Mononuclear cell (primary cell): ENCODE data around the gene ATP2C2. TPM values are rescaled to one million over a fixed set of nuclear protein-coding genes. Genes with fewer than 3 reads are reported as not detected.
"Not testable (repeated sequence)": the region's sequence is repeated elsewhere in the genome, so short reads cannot be mapped to it uniquely, and the experiment has no call there.

ENCODE experiments used
- H3K27me3 ChIP-seq: 2 replicates; pipeline ENCODE4 v1.6.0; 2011; ENCODE audit warnings: low read length, control low read depth; ENCODE audit not compliant: insufficient read depth
- H3K4me1 ChIP-seq: 2 replicates; pipeline ENCODE4 v1.5.1; 2011; ENCODE audit warnings: mild to moderate bottlenecking, low read length, control low read depth; ENCODE audit not compliant: insufficient read depth
- H3K4me3 ChIP-seq: 2 replicates; pipeline ENCODE4 v1.5.1; 2011; ENCODE audit warnings: mild to moderate bottlenecking, low read length, moderate library complexity
- H3K9me3 ChIP-seq: 2 replicates; pipeline ENCODE4 v1.5.1; 2011; ENCODE audit warnings: low read depth, mild to moderate bottlenecking, control low read depth, low read length
- total RNA-seq: library from RNA; depleted of rRNA; stranded (reverse); fragments of >200 nt; gene quantifications from one replicate; pipeline ENCODE4 v1.2.3, GENCODE V29; 2012

ATP2C2 gene
- total RNA-seq, 1 donor: not detected

DNA sequence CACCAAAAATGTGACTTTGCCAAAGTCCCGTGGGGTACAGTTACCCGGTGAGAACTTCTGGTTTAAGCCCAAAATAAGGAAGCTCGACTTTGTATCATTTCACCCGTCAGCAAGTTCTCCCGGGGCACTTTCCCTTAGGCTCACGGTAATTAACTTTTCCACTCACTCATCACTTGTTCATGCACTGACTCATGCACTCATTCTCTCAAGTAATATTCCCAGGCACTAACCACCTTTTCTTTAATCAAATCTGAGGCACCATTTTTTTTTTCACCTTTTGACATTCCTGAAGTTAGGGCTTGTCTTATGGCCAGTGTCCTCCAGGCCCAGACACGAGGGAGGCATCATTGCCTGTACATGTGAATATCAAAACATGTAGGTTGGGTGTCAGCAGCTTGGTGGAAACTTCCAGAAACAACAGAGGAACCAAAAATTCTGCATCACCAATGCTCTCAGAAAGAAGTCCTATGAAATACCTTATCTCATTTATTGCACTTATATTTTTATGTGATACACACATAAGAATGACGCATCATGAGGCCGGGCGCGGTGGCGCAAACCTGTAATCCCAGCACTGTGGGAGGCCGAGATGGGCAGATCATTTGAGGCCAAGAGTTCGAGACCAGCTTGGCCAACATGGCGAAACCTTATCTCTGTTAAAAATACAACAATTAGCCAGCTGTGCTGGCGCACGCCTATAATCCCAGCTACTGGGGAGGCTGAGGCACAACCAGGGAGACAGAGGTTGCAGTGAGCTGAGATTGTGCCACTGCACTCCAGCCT, 36.1 kb upstream of the ATP2C2 start:
- H3K27me3 ChIP-seq: no peaks in the 10 kb centered on the region
- H3K4me3 ChIP-seq: no peak overlapping the region
- no peaks in the 10 kb centered on the region for H3K4me1 ChIP-seq
- H3K9me3 ChIP-seq: no peaks in the 10 kb centered on the region

DNA sequence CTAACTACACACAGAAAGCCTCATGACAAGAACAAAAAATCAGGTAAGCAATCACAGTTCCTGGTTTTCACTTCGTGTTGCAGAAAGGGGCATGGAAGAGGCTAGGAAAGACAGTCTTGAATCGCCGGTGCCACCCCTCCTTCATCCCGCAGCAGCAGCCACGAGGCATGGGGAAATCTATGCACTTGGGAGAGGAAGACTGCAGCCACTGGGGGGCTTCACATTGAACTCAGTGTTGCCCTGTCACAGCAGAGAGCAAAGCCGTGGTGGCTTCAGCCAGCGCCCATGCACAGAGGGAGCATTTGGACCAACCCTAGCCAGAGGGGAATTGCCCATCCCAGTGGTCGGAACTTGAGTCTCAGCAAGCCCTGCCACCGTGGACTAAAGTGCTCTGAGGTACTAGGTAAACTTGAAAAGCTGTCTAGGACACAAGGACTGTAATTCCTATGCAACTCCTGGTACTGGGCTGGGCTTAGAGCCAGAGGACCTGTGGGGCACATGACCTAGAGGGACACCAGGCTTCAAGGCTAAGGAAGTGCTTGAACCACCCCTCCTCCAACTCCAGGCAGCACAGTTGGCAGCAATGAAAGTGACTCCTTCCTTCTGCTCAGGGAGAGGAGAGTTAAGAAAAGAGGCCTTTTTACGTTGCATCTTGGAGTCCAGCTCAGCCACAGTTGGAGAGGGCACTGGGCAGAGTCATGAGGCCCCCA, 35.2 kb upstream of the ATP2C2 start:
- Histone ChIP-seq H3K4me3 (no peak overlapping the region), H3K27me3 (no peaks in the 10 kb centered on the region), H3K4me1 (no peaks in the 10 kb centered on the region), H3K9me3 (no peaks in the 10 kb centered on the region)

DNA sequence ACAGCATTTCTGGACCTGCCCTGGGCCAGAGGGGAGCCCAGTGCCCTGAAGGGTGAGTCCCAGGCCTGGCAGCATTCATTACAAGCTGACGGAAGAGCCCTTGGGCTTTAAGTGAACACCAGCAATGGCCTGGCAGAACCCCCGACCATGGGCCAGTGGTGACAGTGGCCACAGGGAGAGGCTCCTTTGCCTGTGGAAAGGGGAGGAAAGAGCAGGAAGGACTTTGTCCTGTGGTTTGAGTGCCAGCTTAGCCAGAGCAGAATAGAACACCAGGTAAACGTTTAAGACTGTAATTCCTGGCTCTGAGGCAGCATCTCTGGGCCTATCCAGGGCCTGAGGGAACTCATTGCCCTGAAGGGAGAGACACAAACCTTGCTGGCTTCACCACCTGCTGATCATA, 34.3 kb upstream of the ATP2C2 start:
- Histone ChIP-seq H3K27me3 (no peaks in the 10 kb centered on the region), H3K4me3 (no peak overlapping the region), H3K9me3 (no peaks in the 10 kb centered on the region), H3K4me1 (no peaks in the 10 kb centered on the region)

DNA sequence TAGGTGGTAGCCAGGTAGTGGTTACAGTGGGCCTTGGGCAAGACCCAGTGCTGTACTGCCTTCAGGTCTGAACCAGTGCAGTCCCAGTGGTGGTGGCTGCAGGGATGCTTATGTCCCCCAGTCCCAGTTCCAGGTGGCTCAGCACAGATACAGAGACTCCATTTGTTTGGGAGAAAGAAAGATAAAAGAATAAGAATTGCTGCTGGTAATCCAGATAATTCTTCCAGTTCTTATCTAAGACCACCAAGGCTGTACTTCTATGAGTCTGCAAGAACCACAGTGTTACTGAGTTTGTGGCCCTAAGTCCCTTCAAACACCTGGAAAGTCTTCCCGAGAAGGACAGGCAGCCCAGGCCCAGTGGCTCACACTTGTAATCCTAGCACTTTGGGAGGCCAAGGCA, 33.9 kb upstream of the ATP2C2 start:
- H3K9me3 ChIP-seq: no peaks in the 10 kb centered on the region
- H3K4me3 ChIP-seq: no peak overlapping the region
- H3K4me1 ChIP-seq: no peaks in the 10 kb centered on the region
- H3K27me3 ChIP-seq: no peaks in the 10 kb centered on the region

DNA sequence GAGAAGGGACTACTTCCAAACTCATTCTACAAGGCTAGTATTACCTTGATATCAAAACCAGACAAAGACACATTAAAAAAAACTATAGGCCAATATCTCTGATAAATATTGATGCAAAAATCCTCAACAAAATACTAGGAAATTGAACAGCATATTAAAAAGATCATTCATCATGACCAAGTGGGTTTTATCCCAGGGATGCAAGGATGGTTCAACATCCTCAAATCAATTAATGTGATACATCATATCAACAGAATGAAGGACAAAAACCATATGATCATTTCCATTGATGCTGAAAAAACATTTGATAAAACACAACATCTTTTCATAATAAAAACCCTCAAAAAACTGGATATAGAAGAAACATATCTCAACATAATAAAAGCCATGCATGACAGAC, 31.1 kb upstream of the ATP2C2 start:
- not testable (repeated sequence) for H3K4me1 ChIP-seq, H3K4me3 ChIP-seq, H3K27me3 ChIP-seq, H3K9me3 ChIP-seq

DNA sequence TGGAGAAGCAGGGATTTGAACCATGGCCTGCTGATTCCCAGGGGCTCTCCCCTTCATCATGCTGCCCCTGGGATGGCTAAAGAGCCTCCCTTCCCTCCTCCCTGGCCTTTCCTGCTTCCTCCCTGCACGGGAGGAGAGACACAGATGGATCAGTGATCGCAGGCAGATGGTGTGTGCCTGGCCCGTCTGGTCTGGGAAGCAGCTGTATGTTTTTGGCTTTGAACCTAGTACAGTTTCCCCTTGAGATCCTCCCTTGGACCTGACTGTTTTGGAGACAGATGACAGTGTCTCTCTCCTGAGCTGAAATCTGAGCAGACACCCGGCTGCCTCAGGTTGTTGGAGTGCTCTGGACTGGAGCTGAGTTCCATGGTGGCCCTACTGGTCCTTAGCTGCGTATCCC, 29.0 kb upstream of the ATP2C2 start:
- no peaks in the 10 kb centered on the region for H3K4me1 ChIP-seq
- H3K9me3 ChIP-seq: no peaks in the 10 kb centered on the region
- no peaks in the 10 kb centered on the region for H3K27me3 ChIP-seq
- no peak overlapping the region for H3K4me3 ChIP-seq

DNA sequence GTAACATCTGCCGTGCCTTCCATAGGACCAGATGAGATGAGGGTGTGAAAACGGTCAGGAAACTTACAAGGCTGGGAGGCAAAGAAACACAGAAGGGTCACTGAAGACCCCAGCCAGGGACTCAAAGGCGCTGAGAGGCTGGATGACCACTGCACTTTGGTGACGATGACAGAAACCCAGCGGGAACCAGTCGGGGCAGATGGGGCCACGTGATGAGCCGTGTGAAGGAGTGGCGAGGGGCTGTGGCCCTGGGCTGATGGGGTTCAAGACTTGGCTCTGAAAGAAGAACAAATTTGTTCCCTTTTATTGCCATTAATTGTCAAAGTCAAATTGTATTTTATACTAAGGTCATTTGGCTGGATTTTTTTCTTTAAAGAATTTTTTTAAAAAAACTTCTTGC, 28.6 kb upstream of the ATP2C2 start:
- no peak overlapping the region for H3K4me3 ChIP-seq
- no peaks in the 10 kb centered on the region for H3K4me1 ChIP-seq
- no peaks in the 10 kb centered on the region for H3K27me3 ChIP-seq

DNA sequence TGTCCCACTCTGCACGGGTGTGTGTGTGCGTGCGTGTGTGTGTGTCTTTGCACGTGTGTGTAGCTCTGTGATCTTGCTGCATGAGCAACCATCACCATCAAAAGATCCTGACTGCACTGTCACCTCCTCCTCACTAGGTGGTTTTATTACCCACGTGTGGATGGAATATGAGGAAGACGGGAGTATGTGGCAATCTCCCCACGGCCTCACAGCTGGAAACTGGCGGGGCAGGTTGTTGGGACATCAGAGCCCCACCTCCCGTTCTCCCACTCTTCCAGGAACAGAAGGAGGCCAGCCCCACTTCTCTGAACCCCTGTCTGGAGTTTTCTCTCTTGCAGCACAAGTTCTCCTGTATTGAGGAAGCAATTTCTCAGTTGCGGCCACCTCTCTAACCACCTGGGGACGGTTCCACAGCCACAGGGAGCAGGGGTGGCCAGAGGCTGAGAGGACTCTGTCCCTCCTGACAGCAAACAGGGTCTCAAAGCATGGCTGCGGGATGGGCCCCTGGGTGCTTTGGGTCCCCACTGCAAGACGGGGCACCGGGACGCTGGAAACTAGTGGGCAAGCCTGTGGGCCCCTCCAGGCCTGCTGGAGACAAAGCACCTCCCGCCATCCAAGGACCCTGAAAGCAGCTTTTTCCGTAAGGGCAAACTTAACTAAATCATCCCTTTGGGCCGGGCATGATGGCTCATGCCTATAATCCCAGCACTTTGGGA, 27.9 kb upstream of the ATP2C2 start:
- H3K4me1 ChIP-seq: no peaks in the 10 kb centered on the region
- H3K9me3 ChIP-seq: no peaks in the 10 kb centered on the region

More for the DNA sequence above, 28.6 kb upstream of the ATP2C2 start:
- H3K9me3 ChIP-seq: no peaks in the 10 kb centered on the region

DNA sequence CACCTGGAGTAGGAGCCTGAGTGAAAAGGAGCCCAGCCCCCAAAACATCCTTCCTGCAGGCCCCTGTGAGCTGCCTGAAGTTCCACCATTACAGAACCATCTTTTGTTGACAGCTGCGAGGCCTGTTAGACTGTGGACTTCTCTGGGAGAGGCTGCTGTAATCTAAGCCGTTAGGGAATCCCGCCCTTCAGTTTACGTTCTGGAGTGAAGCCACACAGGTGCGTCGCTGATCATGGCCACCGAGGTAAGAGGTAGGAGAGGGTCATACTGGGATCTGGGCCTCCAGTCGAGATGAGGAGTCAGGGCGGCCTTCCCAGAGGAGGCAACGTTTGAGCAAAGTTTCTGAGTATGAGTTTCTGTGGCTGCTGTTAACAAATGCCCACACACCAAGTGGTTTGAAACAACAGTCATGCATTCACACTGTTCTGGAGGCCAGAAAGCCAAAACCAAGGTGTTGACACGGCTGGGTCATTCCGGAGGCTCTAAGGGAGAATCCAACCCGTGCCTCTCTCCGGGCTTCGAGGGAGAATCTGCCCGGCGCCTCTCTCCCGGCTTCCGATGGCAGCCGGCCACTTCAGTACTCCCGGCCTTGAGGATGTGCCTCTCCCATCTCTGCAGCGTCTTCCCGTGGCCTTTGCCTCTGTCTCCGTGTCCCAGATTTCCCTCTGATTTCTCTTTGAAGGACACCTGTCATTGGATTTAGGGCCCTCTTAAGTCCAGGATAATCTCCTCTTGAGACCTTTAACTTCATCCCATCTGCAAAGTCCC, 26.6 kb upstream of the ATP2C2 start:
- no peak overlapping the region for H3K4me3 ChIP-seq
- H3K27me3 ChIP-seq: no peaks in the 10 kb centered on the region
- no peaks in the 10 kb centered on the region for H3K4me1 ChIP-seq
- H3K9me3 ChIP-seq: no peaks in the 10 kb centered on the region

More for the DNA sequence above, 27.9 kb upstream of the ATP2C2 start:
- no peak overlapping the region for H3K4me3 ChIP-seq
- H3K27me3 ChIP-seq: no peaks in the 10 kb centered on the region

DNA sequence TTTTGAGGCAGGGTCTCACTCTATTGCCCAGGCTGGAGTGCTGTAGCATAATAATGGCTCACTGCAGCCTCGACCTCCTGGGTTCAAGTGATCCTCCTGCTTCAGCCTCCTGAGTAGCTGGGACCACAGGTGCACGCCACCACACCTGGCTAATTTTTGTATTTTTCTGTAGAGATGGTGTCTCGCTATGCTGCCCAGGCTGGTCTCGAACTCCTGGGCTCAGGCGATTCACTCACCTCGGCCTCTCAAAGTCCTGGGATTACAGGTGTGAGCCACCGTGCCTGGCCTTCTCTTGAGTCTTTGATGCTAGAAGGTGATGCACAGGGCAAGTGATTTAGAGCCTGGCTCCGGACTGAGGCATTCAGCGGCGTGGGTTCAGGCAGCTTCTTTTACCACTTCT, 24.5 kb upstream of the ATP2C2 start:
- H3K9me3 ChIP-seq, H3K27me3 ChIP-seq, H3K4me1 ChIP-seq, H3K4me3 ChIP-seq: not testable (repeated sequence)

DNA sequence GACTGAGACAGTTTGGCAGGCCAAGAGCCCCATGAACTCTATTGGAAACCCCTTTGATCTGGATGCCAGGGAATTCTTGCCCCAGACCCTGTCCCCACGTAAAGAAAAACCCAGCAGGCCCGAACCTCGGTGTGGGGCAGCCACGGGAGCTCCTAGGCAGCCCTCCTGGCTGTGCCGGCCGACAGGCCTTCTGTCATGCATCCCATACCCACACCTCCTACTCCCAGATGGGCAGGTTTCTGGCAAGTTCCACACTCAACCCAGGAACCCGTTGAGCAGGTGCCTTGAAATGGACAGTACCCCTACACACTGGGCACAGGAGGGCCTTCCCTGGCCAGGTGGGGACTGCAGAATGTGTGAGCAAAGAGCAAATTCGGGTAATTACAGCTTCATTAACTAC, 23.6 kb upstream of the ATP2C2 start:
- no peaks in the 10 kb centered on the region for H3K4me1 ChIP-seq
- no peak overlapping the region for H3K4me3 ChIP-seq
- H3K9me3 ChIP-seq: no peaks in the 10 kb centered on the region
- no peaks in the 10 kb centered on the region for H3K27me3 ChIP-seq

DNA sequence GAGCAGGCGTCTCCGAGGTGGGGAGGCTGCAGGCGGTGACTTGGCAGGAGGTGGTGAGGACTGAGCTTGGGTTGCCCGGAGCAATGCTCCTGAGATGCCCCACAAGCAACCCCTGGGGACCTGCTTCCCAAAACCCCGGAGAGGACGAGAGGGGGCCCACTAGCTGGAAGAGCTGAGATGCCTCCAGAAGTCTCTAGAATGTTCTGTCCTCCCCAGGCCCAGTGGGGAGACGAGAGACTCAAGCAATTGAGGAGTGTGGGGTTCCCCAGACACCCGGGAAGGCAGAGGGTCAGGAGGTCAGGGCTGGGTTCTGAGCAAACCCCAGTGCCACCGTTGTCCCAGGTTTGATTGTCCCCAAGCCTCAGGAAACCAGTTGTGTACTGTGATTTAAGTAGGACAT, 21.2 kb upstream of the ATP2C2 start:
- no peaks in the 10 kb centered on the region for H3K9me3 ChIP-seq

DNA sequence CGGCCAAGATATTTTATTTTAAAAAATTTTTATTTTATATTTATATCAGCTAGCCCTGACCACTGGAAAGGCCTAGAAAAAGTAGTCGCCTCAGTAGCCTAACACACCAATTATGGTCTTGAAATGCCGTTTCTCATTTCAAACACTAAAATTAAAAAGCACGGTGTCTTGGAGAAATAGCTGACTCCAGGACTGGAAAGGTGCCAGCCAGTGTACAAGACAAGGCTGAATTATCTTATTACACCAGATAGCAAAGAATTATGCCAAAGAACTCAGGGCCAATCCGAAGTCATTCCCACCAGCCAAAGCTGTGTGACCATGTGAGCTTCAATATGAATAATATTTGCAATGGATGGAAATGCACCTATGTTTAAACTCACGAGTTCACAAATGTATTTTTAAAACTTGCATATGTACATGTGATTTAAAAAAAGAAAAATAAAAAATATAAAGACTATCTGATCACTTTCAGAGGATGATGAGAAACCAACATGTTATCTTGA, 19.9 kb upstream of the ATP2C2 start:
- no peaks in the 10 kb centered on the region for H3K27me3 ChIP-seq
- H3K4me3 ChIP-seq: no peak overlapping the region
- no peaks in the 10 kb centered on the region for H3K4me1 ChIP-seq
- H3K9me3 ChIP-seq: no peaks in the 10 kb centered on the region

More for the DNA sequence above, 21.2 kb upstream of the ATP2C2 start:
- Histone ChIP-seq H3K4me1 (no peaks in the 10 kb centered on the region), H3K4me3 (no peak overlapping the region), H3K27me3 (no peaks in the 10 kb centered on the region)

DNA sequence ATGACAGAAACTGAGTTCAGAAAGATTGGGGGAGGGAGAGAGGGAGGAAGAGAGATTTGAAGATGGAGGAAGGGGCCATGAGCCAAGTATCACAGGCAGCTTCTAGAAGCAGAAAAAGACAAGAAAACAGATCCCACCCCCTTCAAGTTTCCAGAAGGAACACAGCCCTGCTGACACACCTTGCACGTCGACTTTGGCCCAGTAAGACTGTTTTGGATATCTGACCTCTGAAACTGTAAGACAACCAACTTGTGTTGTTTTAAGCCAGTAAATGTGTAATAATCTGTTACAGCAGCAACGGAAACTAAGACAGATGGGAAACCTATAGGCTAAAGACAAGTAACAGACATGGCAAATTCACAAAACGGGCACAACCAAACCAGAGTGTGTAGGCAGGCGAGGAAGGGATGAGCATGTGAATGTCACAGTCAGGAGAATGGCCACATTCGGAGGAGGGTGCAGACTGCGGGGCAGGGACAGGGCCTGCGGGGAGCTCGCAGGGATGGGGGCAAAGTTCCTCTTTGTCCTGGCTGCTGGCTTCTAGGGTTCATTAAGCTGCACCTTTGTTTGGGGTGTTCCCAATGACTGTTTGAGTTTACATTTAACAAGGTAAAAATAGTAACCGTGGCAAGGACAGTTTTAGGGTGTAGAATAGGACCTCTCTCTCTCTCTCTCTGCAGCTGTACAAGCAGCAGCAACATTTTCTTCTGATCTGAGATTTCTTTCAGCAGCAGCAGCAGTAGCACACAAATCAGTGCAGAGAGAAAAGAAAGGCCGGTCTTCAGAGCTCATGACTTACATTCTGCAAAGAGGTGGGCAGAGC, 18.3 kb upstream of the ATP2C2 start:
- Histone ChIP-seq H3K9me3 (no peaks in the 10 kb centered on the region), H3K27me3 (no peaks in the 10 kb centered on the region), H3K4me1 (no peaks in the 10 kb centered on the region), H3K4me3 (no peak overlapping the region)
